ENCODE measurements around the gene CALU. TPM values are rescaled to one million over a fixed set of nuclear protein-coding genes. Genes with fewer than 3 reads are reported as not detected.

The CALU gene
- total and polyA plus RNA-seq, 4 donors: 23.9 to 115 (median 99.0) TPM

- no peak for TF ChIP-seq CTCF (IDR thresholded peaks at IDR 0.05; ENCODE audit: control extremely low read depth, extremely low read depth)
- H3K9ac ChIP-seq (ENCODE audit: insufficient read depth in 1 of 2, low read length in 2 of 2): no peak within 1 kb of the TSS
- H3K36me3 ChIP-seq (ENCODE audit: control insufficient read depth in 4 of 4, insufficient read depth in 4 of 4, low read length in 4 of 4): no peaks in the 10 kb centered on the region
- no peak within 1 kb of the TSS for H3K27ac ChIP-seq (ENCODE audit: low read depth in 1 of 2, low read length in 1 of 2)
- ATAC-seq (ENCODE audit: insufficient read depth, low FRiP score): peak; percentile 86
- 1% methylated on average over 60 to 80 of the region's 80 CpGs for WGBS, 2 donors
- H3K27me3 ChIP-seq (ENCODE audit: control insufficient read depth in 3 of 3, insufficient read depth in 3 of 3, low read length in 2 of 3): no peaks in the 10 kb centered on the region
- H3K9me3 ChIP-seq (ENCODE audit: control insufficient read depth in 4 of 4, insufficient read depth in 3 of 4, low read length in 3 of 4): no peaks in the 10 kb centered on the region
- H3K4me3 ChIP-seq: peak within 1 kb of the TSS; percentile 79
- DNase-seq: peak; percentile 59 to 72 (median 68)
- peaks cover 0 to 12% (median 5%) of the 10 kb centered on the region in 5 donors for H3K4me1 ChIP-seq (ENCODE audit: control insufficient read depth in 5 of 5, insufficient read depth in 5 of 5, low read length in 5 of 5)
These were observed 52.2 kb downstream of the CALU start, which contains the start of gene CCDC136 for GRCh38 chr7:128791121-128791971. Gene CCDC136, plus strand, starts transcription at chr7:128791968. Its CDS starts 444 bp downstream, at chr7:128792412.

GRCh38 chr7:128791972-128792327 lies 52.8 kb downstream of the CALU start:
- H3K9ac ChIP-seq (ENCODE audit: insufficient read depth in 1 of 2, low read length in 2 of 2): no peak overlapping the region
- no peak overlapping the region for H3K27ac ChIP-seq (ENCODE audit: low read depth in 1 of 2, low read length in 1 of 2)
- no peak overlapping the region for H3K4me3 ChIP-seq
- WGBS, 2 donors: 30 to 44% methylated on average over 8 to 9 of the region's 9 CpGs
- no peaks in the 10 kb centered on the region for H3K36me3 ChIP-seq (ENCODE audit: control insufficient read depth in 4 of 4, insufficient read depth in 4 of 4, low read length in 4 of 4)
- no peaks in the 10 kb centered on the region for H3K9me3 ChIP-seq (ENCODE audit: control insufficient read depth in 4 of 4, insufficient read depth in 3 of 4, low read length in 3 of 4)
- peaks cover 0 to 12% (median 5%) of the 10 kb centered on the region in 5 donors for H3K4me1 ChIP-seq (ENCODE audit: control insufficient read depth in 5 of 5, insufficient read depth in 5 of 5, low read length in 5 of 5)
- no peak for TF ChIP-seq CTCF (IDR thresholded peaks at IDR 0.05; ENCODE audit: control extremely low read depth, extremely low read depth)
- ATAC-seq (ENCODE audit: insufficient read depth, low FRiP score) (no peak), DNase-seq (peak in 1 of 3 donors; percentile 12)
- no peaks in the 10 kb centered on the region for H3K27me3 ChIP-seq (ENCODE audit: control insufficient read depth in 3 of 3, insufficient read depth in 3 of 3, low read length in 2 of 3)

GRCh38 chr7:128792471-128793180 lies 53.5 kb downstream of the CALU start:
- Histone ChIP-seq H3K4me1 (ENCODE audit: control insufficient read depth in 5 of 5, insufficient read depth in 5 of 5, low read length in 5 of 5) (peaks cover 0 to 12% (median 5%) of the 10 kb centered on the region in 5 donors), H3K27me3 (ENCODE audit: control insufficient read depth in 3 of 3, insufficient read depth in 3 of 3, low read length in 2 of 3) (no peaks in the 10 kb centered on the region), H3K9ac (ENCODE audit: insufficient read depth in 1 of 2, low read length in 2 of 2) (no peak overlapping the region), H3K36me3 (ENCODE audit: control insufficient read depth in 4 of 4, insufficient read depth in 4 of 4, low read length in 4 of 4) (no peaks in the 10 kb centered on the region), H3K27ac (ENCODE audit: low read depth in 1 of 2, low read length in 1 of 2) (no peak overlapping the region), H3K4me3 (no peak overlapping the region), H3K9me3 (ENCODE audit: control insufficient read depth in 4 of 4, insufficient read depth in 3 of 4, low read length in 3 of 4) (no peaks in the 10 kb centered on the region)
- ATAC-seq (ENCODE audit: insufficient read depth, low FRiP score) (no peak), DNase-seq (no peak)
- no peak for TF ChIP-seq CTCF (IDR thresholded peaks at IDR 0.05; ENCODE audit: control extremely low read depth, extremely low read depth)
- 49 to 56% methylated on average over 10 of the region's 10 CpGs for WGBS, 2 donors
